T follicular helper cell (primary cell): ENCODE data around the gene FKBP14.
A peak's percentile ranks its signal among the peaks of the same experiment; 100 is the strongest.

ENCODE experiments used
- DNase-seq: peaks from one replicate; pipeline ENCODE4 v3.0.0-alpha.2; 2020; ENCODE audit warnings: low read depth

The FKBP14 gene

GRCh38 chr7:30034501-30034900, 8.0 kb upstream of the FKBP14 start:
- no peak for DNase-seq

- DNase-seq: no peak
Observed at GRCh38 chr7:30032310-30033125, 6.0 kb upstream of the FKBP14 start.

- DNase-seq: no peak
Observed at GRCh38 chr7:30029696-30030095, 3.2 kb upstream of the FKBP14 start.

GRCh38 chr7:30028749-30029635, 2.5 kb upstream of the FKBP14 start:
- DNase-seq: no peak

GRCh38 chr7:30028216-30028748, 1.8 kb upstream of the FKBP14 start, which contains the start of gene PLEKHA8:
Gene PLEKHA8 (plus strand): TSS chr7:30028412. CDS start chr7:30028763, 351 bp downstream.
- peak; percentile 81 for DNase-seq

GRCh38 chr7:30027740-30028215, 1.3 kb upstream of the FKBP14 start:
- no peak for DNase-seq

GRCh38 chr7:30027065-30027456, 559 bp upstream of the FKBP14 start:
- DNase-seq: peak; percentile 14

- no peak for DNase-seq
Observed at GRCh38 chr7:30023524-30023923, 3.0 kb downstream of the FKBP14 start.

GRCh38 chr7:30022991-30023390, 3.5 kb downstream of the FKBP14 start:
- no peak for DNase-seq

- no peak for DNase-seq
Observed at GRCh38 chr7:30020535-30020934, 6.0 kb downstream of the FKBP14 start.

GRCh38 chr7:30019960-30020359, 6.5 kb downstream of the FKBP14 start:
- no peak for DNase-seq

- no peak for DNase-seq
Observed at GRCh38 chr7:30019387-30019786, 7.1 kb downstream of the FKBP14 start.

- no peak for DNase-seq
Observed at GRCh38 chr7:30018451-30018850, 8.1 kb downstream of the FKBP14 start.

- no peak for DNase-seq
Observed at GRCh38 chr7:30012757-30013156, 13.7 kb downstream of the FKBP14 start.

- DNase-seq: no peak
Observed at GRCh38 chr7:30010021-30010420, 16.5 kb downstream of the FKBP14 start.

- DNase-seq: no peak
Observed at GRCh38 chr7:30005464-30005863, 21.0 kb downstream of the FKBP14 start.

GRCh38 chr7:30003098-30003497, 23.4 kb downstream of the FKBP14 start:
- DNase-seq: no peak

- no peak for DNase-seq
Observed at GRCh38 chr7:30001998-30002397, 24.5 kb downstream of the FKBP14 start.

- DNase-seq: no peak
Observed at GRCh38 chr7:29998489-29998888, 28.0 kb downstream of the FKBP14 start.

- DNase-seq: no peak
Observed at GRCh38 chr7:29996321-29996720, 30.2 kb downstream of the FKBP14 start.

- no peak for DNase-seq
Observed at GRCh38 chr7:29995652-29996051, 30.9 kb downstream of the FKBP14 start.

GRCh38 chr7:29993140-29993539, 33.4 kb downstream of the FKBP14 start:
- no peak for DNase-seq
